HCT116 (cell line): ENCODE results near the gene RPS6KC1. TPM values are rescaled to one million over a fixed set of nuclear protein-coding genes. Genes with fewer than 3 reads are reported as not detected.

Source experiments
- ATAC-seq: fragments of 200-7000 bp; cut with Tn5 transposase; 2 replicates; pipeline ENCODE4 v1.9.1; 2020; ENCODE audit warnings: mild to moderate bottlenecking, moderate library complexity
- Bru-seq: library from RNA; stranded (reverse); fragments of 400-500 nt; gene quantifications from one replicate; lab custom pipeline; 2021; lab: Mats Ljungman, UMichigan
- BruChase-seq, 2 experiments: library from RNA; stranded (reverse); fragments of 400-500 nt; gene quantifications; one replicate each; lab custom pipeline; 2021; lab: Mats Ljungman, UMichigan
- BruUV-seq: library from RNA; stranded (reverse); fragments of 400-500 nt; replicated peaks from 2 replicates; lab custom pipeline; 2021; lab: Mats Ljungman, UMichigan
- CTCF ChIA-PET: fragments of 300-600 bp; sonication (Branson Sonifier 250); formaldehyde crosslinking; loops from one replicate; lab custom pipeline; 2021; ENCODE audit warnings: antibody characterized with exemption; lab: Charles Lee
- POLR2A ChIA-PET: fragments of 300-600, 350-600 bp; sonication (Branson Sonifier 250); formaldehyde crosslinking; loops from one replicate; lab custom pipeline; 2021; ENCODE audit warnings: antibody characterized with exemption; lab: Charles Lee
- RAD21 ChIA-PET, 2 experiments: fragments of 300-600 bp; sonication (Branson Sonifier 250); formaldehyde crosslinking; loops; one replicate each; lab custom pipeline; 2023; ENCODE audit warnings: low total read pairs in 2 of 2; ENCODE audit not compliant: uncharacterized antibody in 2 of 2, unreplicated experiment in 2 of 2, low non-redundant PET in 1 of 2; lab: Charles Lee
- DNase-seq: peaks from one replicate; pipeline ENCODE4 v3.0.0-alpha.2; 2010; ENCODE audit warnings: low read depth, low spot score
- H2AFZ ChIP-seq: fragments of 200-600 bp; shearing (Covaris generic), sonication (generic); 2 replicates; pipeline ENCODE4 v1.6.1; 2017; ENCODE audit warnings: low read depth, mixed run types, mixed read lengths, antibody characterized with exemption, low read length; ENCODE audit not compliant: poor library complexity, severe bottlenecking
- H3K27ac ChIP-seq: 2 replicates; pipeline ENCODE4 v1.5.1; 2012; ENCODE audit warnings: low read depth, low read length
- H3K27me3 ChIP-seq: fragments of 200-600 bp; sonication (generic); 2 replicates; pipeline ENCODE4 v1.6.1; 2016; ENCODE audit warnings: mixed run types, low read length, mixed read lengths; ENCODE audit not compliant: insufficient read depth
- H3K36me3 ChIP-seq, 2 experiments: fragments of 200-500 bp in 1 of 2; fragments of 200-600 bp in 1 of 2; sonication (Bioruptor generic) in 1 of 2; sonication (generic) in 1 of 2; 2 replicates each; pipeline versions ENCODE4 v1.5.1 to v1.6.1; 2014 to 2016; ENCODE audit warnings: low read length in 2 of 2, inconsistent platforms in 1 of 2, mixed read lengths in 1 of 2, mixed run types in 1 of 2; ENCODE audit not compliant: insufficient read depth in 2 of 2, control insufficient read depth in 1 of 2
- H3K4me1 ChIP-seq, 2 experiments: fragments of 200-600 bp in 1 of 2; sonication (generic) in 1 of 2; 2 replicates each; pipeline versions ENCODE4 v1.5.1 to v1.6.1; 2012 to 2017; ENCODE audit warnings: low read length in 2 of 2, inconsistent platforms in 1 of 2, mild to moderate bottlenecking in 1 of 2, mixed read lengths in 1 of 2, mixed run types in 1 of 2, moderate library complexity in 1 of 2; ENCODE audit not compliant: insufficient read depth in 2 of 2, control insufficient read depth in 1 of 2
- H3K4me2 ChIP-seq: fragments of 200-600 bp; sonication (generic); 2 replicates; pipeline ENCODE4 v1.6.1; 2017; ENCODE audit warnings: mixed run types, low read length, mixed read lengths
- H3K4me3 ChIP-seq, 2 experiments: fragments of 200-600 bp in 1 of 2; sonication (generic) in 1 of 2; replicated peaks in 1 of 2; 2 replicates each; pipeline ENCODE4 v1.5.1; 2011 to 2016; ENCODE audit warnings: low read length in 2 of 2, control low read depth in 1 of 2, low read depth in 1 of 2, mild to moderate bottlenecking in 1 of 2, mixed read lengths in 1 of 2, mixed run types in 1 of 2
- H3K79me2 ChIP-seq: fragments of 200-600 bp; sonication (generic); 2 replicates; pipeline ENCODE4 v1.6.1; 2017; ENCODE audit warnings: mild to moderate bottlenecking, mixed run types, low read length, moderate library complexity, mixed read lengths; ENCODE audit not compliant: insufficient read depth
- H3K9ac ChIP-seq: fragments of 200-600 bp; sonication (generic); 2 replicates; pipeline ENCODE4 v1.6.1; 2016; ENCODE audit warnings: low read length, mixed read lengths
- H3K9me2 ChIP-seq: fragments of 200-600 bp; sonication (generic), shearing (Covaris generic); 2 replicates; pipeline ENCODE4 v1.6.1; 2017; ENCODE audit warnings: mixed run types, mild to moderate bottlenecking, moderate library complexity; ENCODE audit not compliant: insufficient read depth
- H3K9me3 ChIP-seq, 2 experiments: fragments of 200-500 bp in 1 of 2; fragments of 200-600 bp in 1 of 2; sonication (Bioruptor generic) in 1 of 2; sonication (generic) in 1 of 2; 2 replicates each; pipeline ENCODE4 v1.6.1; 2014 to 2017; ENCODE audit warnings: low read length in 2 of 2, mixed read lengths in 2 of 2, inconsistent platforms in 1 of 2, low read depth in 1 of 2, mild to moderate bottlenecking in 1 of 2, mixed run types in 1 of 2, moderate library complexity in 1 of 2; ENCODE audit not compliant: control insufficient read depth in 1 of 2, insufficient read depth in 1 of 2
- H4K20me1 ChIP-seq: fragments of 200-600 bp; sonication (generic), shearing (Covaris generic); 2 replicates; pipeline ENCODE4 v1.6.1; 2017; ENCODE audit warnings: mixed run types, mild to moderate bottlenecking, moderate library complexity; ENCODE audit not compliant: insufficient read depth
- CTCF ChIP-seq, 3 experiments: fragments of 200-600 bp in 1 of 3; sonication (generic) in 1 of 3; IDR thresholded peaks in 2 of 3; conservative IDR thresholded peaks in 1 of 3; 2 replicates each; pipeline ENCODE4 v1.5.1; 2012 to 2017; ENCODE audit warnings: low read depth in 2 of 3, low read length in 2 of 3, antibody characterized with exemption in 1 of 3, borderline replicate concordance in 1 of 3, control low read depth in 1 of 3, mild to moderate bottlenecking in 1 of 3, mixed read lengths in 1 of 3, mixed run types in 1 of 3, moderate library complexity in 1 of 3; ENCODE audit not compliant: insufficient read depth in 1 of 3
- EGR1 ChIP-seq: IDR thresholded peaks from 2 replicates; pipeline ENCODE4 v1.6.1; 2012; ENCODE audit warnings: low read depth
- FOSL1 ChIP-seq: IDR thresholded peaks from 2 replicates; pipeline ENCODE4 v1.6.1; 2012; ENCODE audit warnings: low read depth
- POLR2AphosphoS5 ChIP-seq: IDR thresholded peaks from 2 replicates; pipeline ENCODE4 v1.6.1; 2011; ENCODE audit warnings: mild to moderate bottlenecking, low read depth, low read length, moderate library complexity
- SP1 ChIP-seq: IDR thresholded peaks from 2 replicates; pipeline ENCODE4 v1.6.1; 2012; ENCODE audit warnings: low read depth
- TCF7L2 ChIP-seq: IDR thresholded peaks from 2 replicates; pipeline ENCODE4 v1.7.0; 2011; ENCODE audit warnings: borderline replicate concordance, inconsistent platforms; ENCODE audit not compliant: insufficient read depth, insufficient read length; ENCODE audit errors: extremely low read depth
- YY1 ChIP-seq: IDR thresholded peaks from 2 replicates; pipeline ENCODE4 v1.6.1; 2011; ENCODE audit warnings: low read length, low read depth, moderate library complexity, mild to moderate bottlenecking; ENCODE audit not compliant: insufficient replicate concordance; ENCODE audit errors: extremely low read depth
- ZNF274 ChIP-seq: fragments of 200-500 bp; sonication (Bioruptor generic); IDR thresholded peaks from 2 replicates; pipeline ENCODE4 v1.6.1; 2014; ENCODE audit warnings: mild to moderate bottlenecking, low read depth, low read length, inconsistent platforms
- intact Hi-C: fragments of 100-400 bp; cut with micrococcal nuclease; formaldehyde crosslinking; loops from 2 replicates; pipeline ENCODE4 v1.10.0; 2022
- long read RNA-seq: library from polyadenylated mRNA; unstranded; transcript quantifications from one replicate; pipeline ENCODE4 v2.0.0, GENCODE V29; 2021; ENCODE audit not compliant: unreplicated experiment
- polyA plus RNA-seq: library from polyadenylated mRNA; unstranded; fragments of >200 nt; gene quantifications from 2 replicates; pipeline ENCODE4 v1.2.1, GENCODE V29; 2012; ENCODE audit warnings: missing spikeins
- total RNA-seq: library from RNA; stranded (reverse); gene quantifications from one replicate; pipeline ENCODE4 v1.2.1, GENCODE V29; 2021; ENCODE audit not compliant: unreplicated experiment

Gene RPS6KC1
- total RNA-seq (15.9 TPM), Bru-seq, nascent RNA (percentile 76 among the genes with signal in this experiment), BruChase-seq, experiment 1, labeled RNA remaining after a 6-hour chase (percentile 69 among the genes with signal in this experiment), BruChase-seq, experiment 2, labeled RNA remaining after a 2-hour chase (percentile 73 among the genes with signal in this experiment)
- polyA plus RNA-seq: 3.8 and 4.9 TPM in 2 replicates
- long read RNA-seq, full-length matches to known transcripts: 32 of 56 reads
- long read RNA-seq, partial matches to known transcripts: 5 of 56 reads
- long read RNA-seq, other reads (novel, unspliced or antisense): 19 of 56 reads

- H3K9me3 ChIP-seq: no peaks in the 10 kb centered on the region
- H3K27me3 ChIP-seq: no peaks in the 10 kb centered on the region
- H3K4me3 ChIP-seq: peak within 1 kb of the TSS; percentile 93
- H2AFZ ChIP-seq: peak within 1 kb of the TSS; percentile 72
- CTCF ChIA-PET: interaction anchor here (1.0 to 1.1 kb wide), 2 partner anchors 10 to 301 kb away, joined by 3 read pairs; no protein-coding TSS in a partner anchor
- H4K20me1 ChIP-seq: no peaks in the 10 kb centered on the region
- no peaks in the 10 kb centered on the region for H3K9me2 ChIP-seq
- ATAC-seq (peak; percentile 95), DNase-seq (peak; percentile 50)
- BruUV-seq: no TSS peak
- POLR2A ChIA-PET: interaction anchor here (0.6 kb wide), 1 partner anchor 19 kb away, joined by 3 read pairs; no protein-coding TSS in a partner anchor
- H3K27ac ChIP-seq: peak within 1 kb of the TSS; percentile 60
- intact Hi-C loops: no loop called here
- peaks cover 8 to 24% of the 10 kb centered on the region in 2 experiments; a peak in 3 of 4 replicates for H3K4me1 ChIP-seq
- RAD21 ChIA-PET: no interaction called here
- TF ChIP-seq YY1: peak; percentile 70
- TF ChIP-seq FOSL1: 0 out of 2 replicates have a peak, but pooled peaks have one; percentile 14
- TF ChIP-seq TCF7L2: peak; percentile 51
- TF ChIP-seq CTCF (IDR thresholded peaks at IDR 0.05 in 2 of 3, conservative IDR thresholded peaks at IDR 0.05 in 1 of 3; ENCODE audit: borderline replicate concordance in 1 of 3, insufficient read depth in 1 of 3, low read depth in 2 of 3, low read length in 2 of 3): peak in 2 of 3 experiments; percentile 11 to 25; a peak in 1 of 6 replicates
- TF ChIP-seq SP1: no peak
- peak; percentile 76 for TF ChIP-seq POLR2AphosphoS5
- TF ChIP-seq ZNF274: no peak
- peak; percentile 76 for TF ChIP-seq EGR1
- TF ChIP-seq, all 23 proteins: peak for 6
- H3K36me3 ChIP-seq: no peaks in the 10 kb centered on the region
- H3K4me2 ChIP-seq: peak within 1 kb of the TSS; percentile 83
- H3K9ac ChIP-seq: peak within 1 kb of the TSS; percentile 70
- H3K79me2 ChIP-seq: peaks cover 49% of the 10 kb centered on the region
Observed at GRCh38 chr1:213051127-213051880, at the start of gene RPS6KC1. RPS6KC1 (plus strand) TSS chr1:213051241; CDS start chr1:213051405, 164 bp downstream.
